ENCODE results near the gene AKAP17A.

- TF ChIP-seq POLR2A (IDR thresholded peaks at IDR 0.05; ENCODE audit: low read length) = no peak
- no peak for TF ChIP-seq GATA1 (IDR thresholded peaks at IDR 0.05; ENCODE audit: low read depth, low read length)
These were observed 27.3 kb downstream of the AKAP17A start for GRCh38 chrX:1618689-1619088.

All from erythroblast (primary cell).